ENCODE results near the gene TPPP2.

- TF ChIP-seq CTCF (IDR thresholded peaks at IDR 0.05) (no peak), POLR2A (IDR thresholded peaks at IDR 0.05) (no peak), POLR2AphosphoS5 (IDR thresholded peaks at IDR 0.05) (no peak)
These were observed 3.2 kb downstream of the TPPP2 start for GRCh38 chr14:21033133-21033698.
